ENCODE results near the gene KRABD2.

The KRABD2 gene

GRCh38 chr17:8419305-8419704 is 42.8 kb upstream of the KRABD2 start:
- Histone ChIP-seq H3K9me3 (ENCODE audit: low read depth) (no peaks in the 10 kb centered on the region), H3K4me1 (ENCODE audit: insufficient read depth) (peaks cover 9% of the 10 kb centered on the region), H3K4me2 (no peak overlapping the region), H3K9me2 (replicated peaks; ENCODE audit: insufficient read depth) (no peaks in the 10 kb centered on the region), H3K36me3 (replicated peaks; ENCODE audit: insufficient read depth, low read depth) (no peaks in the 10 kb centered on the region), H3K27ac (no peak overlapping the region), H2AFZ (no peak overlapping the region), H3K4me3 (no peak overlapping the region), H3K27me3 (peaks cover 4% of the 10 kb centered on the region), H3K79me2 (no peaks in the 10 kb centered on the region), H4K20me1 (ENCODE audit: insufficient read depth, poor library complexity, severe bottlenecking) (no peaks in the 10 kb centered on the region)
- DNase-seq (ENCODE audit: low spot score), result no peak
- TF ChIP-seq CTCF (IDR thresholded peaks at IDR 0.05; ENCODE audit: poor library complexity) (no peak), EZH2 (IDR thresholded peaks at IDR 0.05; ENCODE audit: borderline replicate concordance) (no peak), EZH2phosphoT487 (IDR thresholded peaks at IDR 0.05; ENCODE audit: low read depth, severe bottlenecking, unreplicated experiment) (no peak)
- WGBS (ENCODE audit: low lambda C conversion rate, missing lambda C conversion rate), result 82% methylated on average over 1 of the region's 1 CpG

DNA sequence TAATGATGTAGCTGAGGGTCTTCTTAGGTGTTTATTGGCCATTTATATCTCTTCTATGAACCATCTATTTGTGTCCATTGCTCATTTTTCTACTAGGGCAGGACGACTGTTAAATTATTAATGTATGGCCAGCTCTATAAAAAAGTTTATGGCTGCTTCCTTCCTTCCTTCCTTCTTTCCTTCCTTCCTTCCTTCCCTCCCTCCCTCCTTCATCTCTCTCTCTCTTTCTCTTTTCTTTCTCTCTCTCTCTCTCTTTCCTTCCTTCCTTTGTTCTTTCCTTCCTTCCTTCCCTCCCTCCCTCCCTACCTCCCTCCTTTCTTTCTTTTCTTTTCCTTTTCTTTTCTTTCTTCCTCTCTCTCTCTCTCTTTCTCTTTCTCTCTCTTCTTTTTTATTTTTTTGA is 42.0 kb upstream of the KRABD2 start:
- Histone ChIP-seq H3K27me3 (peaks cover 4% of the 10 kb centered on the region), H3K27ac (no peak overlapping the region), H3K4me2 (no peak overlapping the region), H3K9me2 (replicated peaks; ENCODE audit: insufficient read depth) (no peaks in the 10 kb centered on the region), H3K36me3 (replicated peaks; ENCODE audit: insufficient read depth, low read depth) (no peaks in the 10 kb centered on the region), H3K79me2 (no peaks in the 10 kb centered on the region), H3K4me1 (ENCODE audit: insufficient read depth) (peaks cover 9% of the 10 kb centered on the region), H4K20me1 (ENCODE audit: insufficient read depth, poor library complexity, severe bottlenecking) (no peaks in the 10 kb centered on the region), H2AFZ (no peak overlapping the region), H3K4me3 (no peak overlapping the region), H3K9me3 (ENCODE audit: low read depth) (no peaks in the 10 kb centered on the region)
- DNase-seq (ENCODE audit: low spot score), result no peak
- 82% methylated on average over 1 of the region's 1 CpG for WGBS (ENCODE audit: low lambda C conversion rate, missing lambda C conversion rate)
- TF ChIP-seq CTCF (IDR thresholded peaks at IDR 0.05; ENCODE audit: poor library complexity), result no peak
- TF ChIP-seq EZH2 (IDR thresholded peaks at IDR 0.05; ENCODE audit: borderline replicate concordance), result no peak
- no peak for TF ChIP-seq EZH2phosphoT487 (IDR thresholded peaks at IDR 0.05; ENCODE audit: low read depth, severe bottlenecking, unreplicated experiment)

- Histone ChIP-seq H3K36me3 (replicated peaks; ENCODE audit: insufficient read depth, low read depth) (no peaks in the 10 kb centered on the region), H3K27ac (no peak overlapping the region), H3K27me3 (peaks cover 4% of the 10 kb centered on the region), H3K9me2 (replicated peaks; ENCODE audit: insufficient read depth) (no peaks in the 10 kb centered on the region), H3K4me3 (no peak overlapping the region), H2AFZ (no peak overlapping the region), H3K79me2 (no peaks in the 10 kb centered on the region), H3K4me2 (no peak overlapping the region), H4K20me1 (ENCODE audit: insufficient read depth, poor library complexity, severe bottlenecking) (no peaks in the 10 kb centered on the region), H3K9me3 (ENCODE audit: low read depth) (no peaks in the 10 kb centered on the region), H3K4me1 (ENCODE audit: insufficient read depth) (peaks cover 9% of the 10 kb centered on the region)
- WGBS (ENCODE audit: low lambda C conversion rate, missing lambda C conversion rate), result 81% methylated on average over 4 of the region's 4 CpGs
- DNase-seq (ENCODE audit: low spot score), result no peak
- no peak for TF ChIP-seq EZH2phosphoT487 (IDR thresholded peaks at IDR 0.05; ENCODE audit: low read depth, severe bottlenecking, unreplicated experiment)
- no peak for TF ChIP-seq CTCF (IDR thresholded peaks at IDR 0.05; ENCODE audit: poor library complexity)
- TF ChIP-seq EZH2 (IDR thresholded peaks at IDR 0.05; ENCODE audit: borderline replicate concordance), result no peak
Observed at GRCh38 chr17:8417806-8418205, 41.3 kb upstream of the KRABD2 start.

GRCh38 chr17:8413938-8414337 is 37.4 kb upstream of the KRABD2 start:
- TF ChIP-seq CTCF (IDR thresholded peaks at IDR 0.05; ENCODE audit: poor library complexity) (no peak), EZH2 (IDR thresholded peaks at IDR 0.05; ENCODE audit: borderline replicate concordance) (no peak), EZH2phosphoT487 (IDR thresholded peaks at IDR 0.05; ENCODE audit: low read depth, severe bottlenecking, unreplicated experiment) (no peak)
- no peaks in the 10 kb centered on the region for H3K36me3 ChIP-seq (replicated peaks; ENCODE audit: insufficient read depth, low read depth)
- H3K79me2 ChIP-seq, result no peaks in the 10 kb centered on the region
- no peaks in the 10 kb centered on the region for H3K4me1 ChIP-seq (ENCODE audit: insufficient read depth)
- no peak for DNase-seq (ENCODE audit: low spot score)
- no peaks in the 10 kb centered on the region for H3K9me3 ChIP-seq (ENCODE audit: low read depth)
- no peaks in the 10 kb centered on the region for H4K20me1 ChIP-seq (ENCODE audit: insufficient read depth, poor library complexity, severe bottlenecking)
- no peak overlapping the region for H3K4me2 ChIP-seq
- H3K27me3 ChIP-seq, result peaks cover 4% of the 10 kb centered on the region
- H3K9me2 ChIP-seq (replicated peaks; ENCODE audit: insufficient read depth), result no peaks in the 10 kb centered on the region
- H3K27ac ChIP-seq, result no peak overlapping the region
- H2AFZ ChIP-seq, result no peak overlapping the region
- H3K4me3 ChIP-seq, result no peak overlapping the region
